HuH-7 (cell line): Measurements from ENCODE around the gene DCANP1.
A peak's percentile ranks its signal among the peaks of the same experiment; 100 is the strongest.
"Not testable (repeated sequence)": the region's sequence is repeated elsewhere in the genome, so short reads cannot be mapped to it uniquely, and the experiment has no call there.

ENCODE experiments used
- DNase-seq: peaks from one replicate; pipeline ENCODE4 v3.0.0; 2011; ENCODE audit warnings: low spot score

DCANP1 gene

GRCh38 chr5:135447298-135447929, at the start of gene DCANP1:
TSS of gene DCANP1 (minus strand) at chr5:135447348. CDS start at chr5:135447108, 240 bp downstream.
- no peak for DNase-seq

GRCh38 chr5:135495531-135495930, 48.4 kb upstream of the DCANP1 start:
- not testable (repeated sequence) for DNase-seq

- DNase-seq = no peak
Measured at GRCh38 chr5:135494196-135494595, 47.0 kb upstream of the DCANP1 start.

DNA sequence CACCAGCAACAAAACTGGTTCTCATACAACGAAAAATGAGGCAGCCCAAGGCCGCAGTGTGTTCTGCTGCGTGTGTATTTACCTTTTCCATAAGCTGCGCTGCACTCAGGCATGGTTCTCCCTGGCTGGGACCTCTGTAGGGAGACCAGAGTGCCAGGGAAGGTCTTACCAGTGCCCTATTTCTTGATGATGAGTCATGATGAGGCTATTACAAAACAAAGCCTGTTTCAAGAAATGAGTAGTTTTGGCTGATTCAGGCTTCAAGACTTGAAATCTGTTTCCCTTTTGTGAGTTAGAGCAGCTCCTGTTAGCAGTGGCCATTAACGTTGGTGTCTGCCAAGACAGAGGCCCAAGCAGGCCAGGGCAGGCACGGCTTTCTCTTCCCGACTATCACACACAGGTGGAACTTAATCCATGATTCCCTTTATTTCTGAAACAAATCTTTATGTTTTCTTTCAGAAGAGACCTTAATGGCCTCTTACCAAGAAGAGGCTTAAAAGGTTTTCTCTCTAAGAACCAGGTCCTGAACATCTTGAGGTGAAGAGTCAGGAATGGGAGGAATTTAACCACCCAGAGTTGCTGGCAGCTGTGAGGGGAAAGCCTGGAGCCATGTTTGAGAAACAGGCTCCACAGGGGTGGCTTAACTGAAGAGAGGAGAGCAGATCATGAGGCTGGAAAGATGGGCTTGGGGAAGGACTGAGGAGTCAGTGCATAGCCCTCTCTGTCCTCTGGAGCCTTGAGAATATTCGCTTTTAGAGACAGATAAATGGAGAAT, 46.4 kb upstream of the DCANP1 start:
- no peak for DNase-seq

- no peak for DNase-seq
Measured at GRCh38 chr5:135492319-135492626, 45.1 kb upstream of the DCANP1 start.

- DNase-seq = peak; percentile 52
Measured at GRCh38 chr5:135491552-135492318, 44.6 kb upstream of the DCANP1 start.

GRCh38 chr5:135491038-135491551, 43.9 kb upstream of the DCANP1 start:
- DNase-seq = no peak

DNA sequence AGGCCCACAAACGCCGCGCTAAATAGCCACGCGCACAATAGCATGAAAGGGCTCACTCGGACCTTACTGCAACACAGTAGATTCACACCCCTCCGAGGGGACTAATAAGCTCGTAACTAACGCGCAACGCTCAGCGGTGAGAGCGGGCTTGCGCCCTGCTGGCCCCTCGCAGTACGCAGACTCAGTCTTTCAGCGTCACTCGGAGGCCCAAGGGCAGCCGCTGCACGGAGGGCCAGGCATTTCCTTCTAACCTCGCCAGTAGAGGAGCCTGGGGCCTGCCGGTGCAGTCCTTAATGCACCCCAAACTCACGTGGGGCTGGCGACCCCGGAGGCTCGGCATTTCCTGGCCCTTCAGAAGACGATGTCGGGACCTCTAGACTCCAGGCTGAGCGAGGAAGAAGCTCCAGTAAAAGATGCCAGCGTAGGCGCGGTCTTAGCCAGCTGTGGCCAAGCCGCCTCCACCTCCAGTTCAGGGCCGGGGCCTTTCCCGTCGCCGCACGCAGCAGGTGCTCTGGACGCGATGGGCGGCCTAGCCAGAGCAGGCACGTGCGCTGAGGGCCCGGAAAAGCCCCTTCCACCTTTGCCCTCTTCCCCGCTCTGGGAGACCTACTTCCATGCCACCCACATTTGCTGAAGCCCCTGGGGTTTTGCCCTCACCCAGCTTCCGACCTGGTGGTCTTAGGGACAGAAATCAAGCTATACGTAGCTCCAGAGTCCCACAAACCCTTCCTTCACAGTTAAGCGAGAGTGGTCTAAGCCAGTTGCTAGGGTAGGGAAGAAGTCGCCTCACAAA, 43.3 kb upstream of the DCANP1 start:
- DNase-seq = no peak

DNA sequence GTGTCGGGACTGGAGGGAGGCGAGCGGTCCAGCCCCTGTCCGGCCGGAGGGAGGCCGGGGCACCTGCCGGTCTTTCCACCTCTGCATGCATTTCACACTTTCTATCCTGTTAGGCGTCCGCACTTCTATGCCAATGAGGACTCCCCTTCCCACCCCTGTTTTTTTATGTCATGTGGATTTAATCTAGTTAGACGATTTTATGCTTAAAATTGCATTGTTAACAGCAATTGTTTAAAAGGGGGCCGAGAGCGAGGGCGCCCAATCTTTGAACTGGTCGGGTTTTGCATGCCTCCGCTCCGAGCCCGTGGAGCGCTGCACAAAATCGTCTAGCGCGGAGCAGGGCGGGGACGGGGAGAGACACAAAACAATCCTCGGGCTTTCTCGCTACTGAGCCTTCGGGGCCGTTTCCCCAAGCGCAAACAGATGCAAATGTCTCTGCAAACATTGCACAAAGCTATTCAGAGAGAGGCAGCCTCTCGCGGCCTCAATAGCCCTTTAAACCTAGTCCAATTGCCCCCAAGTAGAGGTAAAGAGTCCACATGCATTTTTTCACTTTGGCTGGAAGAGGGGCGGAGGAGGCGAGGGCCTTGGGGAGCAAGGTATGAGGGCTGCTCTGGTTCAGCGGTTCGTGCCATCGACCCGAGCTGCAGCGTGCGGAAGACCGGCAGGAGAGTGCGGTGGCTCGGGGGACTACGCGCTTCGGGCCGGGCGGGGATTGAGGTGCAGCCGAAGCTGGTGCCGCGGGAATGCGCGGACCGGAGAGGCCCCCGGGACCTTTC, 42.5 kb upstream of the DCANP1 start:
- DNase-seq = peak; percentile 48

- peak; percentile 35 for DNase-seq
Measured at GRCh38 chr5:135488727-135489465, 41.7 kb upstream of the DCANP1 start.

DNA sequence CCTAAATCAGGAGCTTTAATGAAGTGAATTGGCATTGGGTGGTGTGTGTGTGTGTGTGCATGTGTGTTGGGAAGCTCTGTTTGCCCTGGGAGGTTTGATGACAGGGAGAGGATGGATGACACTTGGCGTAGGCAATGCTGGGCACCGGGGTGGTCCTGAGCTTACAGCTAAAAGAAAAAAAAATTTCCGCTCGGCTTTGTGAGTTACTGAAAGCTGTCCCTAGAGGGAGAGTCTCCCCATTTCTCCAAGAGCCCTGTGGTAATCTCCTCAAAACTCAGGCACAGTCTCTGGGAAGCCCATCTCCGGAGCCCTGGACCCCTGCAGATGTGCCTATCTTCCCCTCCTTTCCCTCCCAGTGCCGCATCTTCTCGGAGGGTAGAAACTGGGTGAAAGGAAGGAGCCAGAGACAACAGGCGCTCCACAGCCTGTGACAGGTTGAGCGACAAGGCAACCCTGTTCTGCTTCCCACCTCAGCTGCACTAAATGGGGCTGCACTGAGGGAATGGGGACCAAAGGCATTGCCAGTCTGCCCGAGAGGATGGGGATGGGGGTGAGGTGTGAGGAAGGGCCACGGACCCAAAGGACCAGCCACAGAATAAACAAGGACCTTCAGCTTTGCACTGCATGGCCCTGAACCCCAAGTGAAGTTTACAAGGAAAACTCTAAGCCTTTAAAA, 40.8 kb upstream of the DCANP1 start:
- DNase-seq = no peak

- no peak for DNase-seq
Measured at GRCh38 chr5:135487037-135487395, 39.9 kb upstream of the DCANP1 start.

DNA sequence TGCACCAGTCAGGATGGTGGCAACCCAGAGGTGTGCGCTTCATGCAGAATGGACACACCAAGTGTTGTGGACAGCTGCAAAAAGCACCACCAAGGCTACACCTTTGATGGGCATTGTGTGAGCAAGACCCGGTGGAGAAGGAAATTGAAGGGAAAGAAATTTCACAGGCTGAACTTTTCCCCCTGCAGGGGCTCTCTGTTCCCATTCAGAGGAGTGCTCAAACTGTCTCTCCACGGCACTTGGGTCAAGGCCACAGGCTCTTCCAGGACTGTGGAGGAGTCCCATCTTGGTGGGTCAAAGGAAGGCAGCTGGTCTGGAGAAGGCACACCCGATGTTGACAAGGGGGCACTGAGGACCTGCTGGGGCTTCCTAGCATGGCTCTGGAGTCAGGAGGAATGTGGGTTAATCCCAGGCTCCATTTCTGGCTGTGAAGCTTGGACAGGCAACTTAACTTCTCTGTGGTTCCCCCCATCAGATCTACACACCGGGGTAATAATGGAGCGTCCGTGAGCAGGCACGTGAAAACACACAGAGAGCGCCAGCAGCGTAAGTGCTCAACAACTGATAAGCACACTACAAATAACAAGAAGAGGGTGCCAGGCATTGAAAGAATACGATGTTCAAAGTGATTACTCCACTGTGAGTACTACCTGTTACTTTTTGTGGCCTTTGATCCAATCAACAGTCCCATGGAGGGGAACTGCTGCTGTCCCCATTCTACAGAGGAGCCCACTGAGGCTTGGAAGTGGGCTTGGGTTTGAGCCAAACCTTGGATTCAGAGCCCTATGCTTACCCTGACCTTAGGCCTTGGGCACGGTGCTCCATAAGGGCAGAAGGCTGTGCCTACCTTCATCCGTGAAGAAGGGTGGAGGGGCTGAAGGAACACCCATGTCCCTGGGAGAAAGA, 39.2 kb upstream of the DCANP1 start:
- no peak for DNase-seq

DNA sequence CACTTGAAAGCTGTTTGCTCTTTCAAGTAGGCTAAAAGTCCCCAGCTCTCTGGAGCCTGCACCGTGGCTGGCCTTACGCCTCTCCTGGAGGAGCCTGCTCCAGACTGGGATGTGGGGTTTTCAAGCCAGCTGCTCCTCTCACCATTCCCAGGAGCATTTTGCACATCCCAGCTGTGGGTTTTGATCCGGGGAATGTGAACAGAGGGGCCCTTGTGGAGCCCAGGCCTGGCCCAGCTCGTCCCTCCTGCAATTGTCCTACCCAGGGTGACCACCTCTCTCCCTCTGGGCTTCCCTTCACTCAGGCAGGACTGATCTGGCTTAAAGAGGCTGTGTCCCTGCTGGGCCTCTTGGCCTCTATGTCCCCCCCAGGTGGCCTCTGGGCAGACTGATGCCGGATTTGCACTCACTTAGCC, 37.5 kb upstream of the DCANP1 start:
- DNase-seq = no peak

DNA sequence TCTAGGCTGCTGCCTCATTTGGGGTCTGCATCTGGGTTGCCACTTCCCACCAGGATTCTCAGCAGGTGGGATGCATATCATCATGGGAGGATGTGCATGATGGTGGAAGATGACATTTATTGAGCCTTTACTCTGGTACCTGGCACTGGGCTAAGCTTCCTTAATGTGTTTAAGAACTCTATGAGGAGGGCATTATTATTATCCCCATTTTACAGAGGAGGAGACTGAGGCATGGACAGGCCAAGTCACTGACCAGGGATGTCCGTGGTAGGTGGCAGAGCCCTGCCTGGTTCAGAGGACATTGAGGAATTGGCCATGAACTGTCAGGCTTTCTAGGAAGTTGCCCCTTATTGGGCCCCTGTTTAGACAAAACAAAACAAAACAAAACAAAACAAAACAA, 36.1 kb upstream of the DCANP1 start:
- DNase-seq = no peak

GRCh38 chr5:135482381-135482933, 35.3 kb upstream of the DCANP1 start:
- DNase-seq = no peak

DNA sequence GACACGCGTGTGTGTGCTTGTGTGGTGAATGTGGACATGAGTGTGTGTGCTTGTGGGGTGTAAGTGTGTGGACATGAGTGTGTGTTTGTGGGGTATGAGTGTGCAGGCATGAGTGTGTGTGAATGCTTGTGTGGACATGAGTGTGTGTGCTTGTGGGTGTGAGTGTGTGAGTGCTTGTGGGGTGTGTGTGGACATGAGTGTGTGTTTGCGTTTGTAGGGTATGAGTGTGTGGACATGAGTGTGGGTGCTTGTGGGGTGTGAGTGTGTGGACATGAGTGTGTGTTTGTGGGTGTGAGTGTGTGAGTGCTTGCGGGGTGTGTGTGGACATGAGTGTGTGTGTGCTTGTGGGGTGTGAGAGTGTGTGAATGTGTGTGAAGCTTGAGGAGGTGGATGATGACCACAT, 34.8 kb upstream of the DCANP1 start:
- DNase-seq = no peak

- no peak for DNase-seq
Measured at GRCh38 chr5:135481387-135481786, 34.2 kb upstream of the DCANP1 start.

DNA sequence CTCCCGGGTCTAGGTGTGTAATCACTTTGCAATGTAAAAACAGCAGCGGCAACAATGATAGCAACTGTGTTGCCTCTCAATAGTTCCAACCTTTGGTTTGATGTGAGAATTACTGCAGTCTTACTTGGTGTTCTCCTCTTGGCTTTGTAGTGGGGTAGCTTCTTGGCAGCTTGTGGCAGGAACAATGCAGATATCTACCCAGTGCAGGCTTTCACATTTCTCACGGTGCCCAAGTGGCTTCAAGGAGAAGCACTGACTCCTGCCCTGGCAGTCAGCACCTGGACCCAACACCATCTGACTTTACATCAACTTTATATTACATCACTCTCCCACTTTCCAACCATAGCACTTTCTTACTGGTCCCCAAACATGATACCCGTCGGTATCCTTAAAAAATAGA, 33.4 kb upstream of the DCANP1 start:
- DNase-seq = no peak
